K562 treated with DMSO at 1 percent for 12 hours (cell line): Measurements from ENCODE around the gene TRAPPC12. TPM values are rescaled to one million over a fixed set of nuclear protein-coding genes. Genes with fewer than 3 reads are reported as not detected.

Source experiments
- total RNA-seq: library from RNA; unstranded; fragments of 300-600 nt; gene quantifications from 2 replicates; pipeline ENCODE4 v1.2.3, GENCODE V29; 2022; ENCODE audit not compliant: insufficient read depth

Gene TRAPPC12
- 62.2 and 71.1 TPM in 2 replicates for total RNA-seq

GRCh38 chr2:3379647-3380534 lies at the start of gene TRAPPC12:
TRAPPC12 (plus strand) TSS chr2:3379694; CDS start chr2:3387624, 7,930 bp downstream.

DNA sequence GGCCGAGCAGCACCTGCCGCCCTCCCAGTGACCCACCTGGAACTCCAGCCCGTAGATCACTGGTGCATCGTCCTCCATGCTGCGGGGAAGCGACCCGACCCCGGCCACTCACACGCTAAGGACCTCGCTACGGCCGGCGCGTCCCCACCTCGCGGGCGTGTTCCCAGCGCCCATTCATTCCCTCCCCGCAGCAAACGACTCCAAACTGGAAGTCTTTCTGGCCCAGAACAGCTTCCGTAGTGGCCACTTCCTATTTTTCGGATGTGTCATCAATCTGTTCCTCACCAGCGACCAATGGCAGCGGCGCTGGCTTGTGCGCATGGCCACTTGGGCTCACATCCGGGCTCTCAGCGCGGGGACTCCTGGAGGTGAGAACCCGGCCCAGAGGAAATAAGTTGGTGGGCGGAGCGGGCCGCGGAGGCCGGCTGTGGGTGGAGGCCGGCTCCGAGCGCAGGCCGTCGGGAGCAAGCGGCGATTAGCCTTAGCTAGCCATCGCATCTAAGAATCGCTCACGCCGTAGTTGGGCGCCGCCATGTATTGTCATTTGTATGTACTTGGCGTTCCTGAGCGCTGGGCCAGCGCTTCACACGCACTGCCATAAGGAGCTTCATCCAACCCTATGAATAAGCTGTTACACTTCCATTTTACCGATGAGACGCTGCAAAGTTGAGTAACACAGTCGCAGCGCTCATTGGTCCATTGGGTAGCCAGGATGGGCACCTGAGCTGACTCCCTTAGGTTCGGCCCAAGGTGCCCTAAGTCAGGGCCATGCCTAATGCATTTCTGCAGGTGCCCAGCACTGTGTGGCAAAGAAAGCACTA lies 1.7 kb upstream of the TRAPPC12 start, which contains the start of gene EIPR1:
EIPR1 (minus strand) TSS at position 207 of the 821 bp plus-strand sequence; CDS start at position 78, 129 bp downstream.

DNA sequence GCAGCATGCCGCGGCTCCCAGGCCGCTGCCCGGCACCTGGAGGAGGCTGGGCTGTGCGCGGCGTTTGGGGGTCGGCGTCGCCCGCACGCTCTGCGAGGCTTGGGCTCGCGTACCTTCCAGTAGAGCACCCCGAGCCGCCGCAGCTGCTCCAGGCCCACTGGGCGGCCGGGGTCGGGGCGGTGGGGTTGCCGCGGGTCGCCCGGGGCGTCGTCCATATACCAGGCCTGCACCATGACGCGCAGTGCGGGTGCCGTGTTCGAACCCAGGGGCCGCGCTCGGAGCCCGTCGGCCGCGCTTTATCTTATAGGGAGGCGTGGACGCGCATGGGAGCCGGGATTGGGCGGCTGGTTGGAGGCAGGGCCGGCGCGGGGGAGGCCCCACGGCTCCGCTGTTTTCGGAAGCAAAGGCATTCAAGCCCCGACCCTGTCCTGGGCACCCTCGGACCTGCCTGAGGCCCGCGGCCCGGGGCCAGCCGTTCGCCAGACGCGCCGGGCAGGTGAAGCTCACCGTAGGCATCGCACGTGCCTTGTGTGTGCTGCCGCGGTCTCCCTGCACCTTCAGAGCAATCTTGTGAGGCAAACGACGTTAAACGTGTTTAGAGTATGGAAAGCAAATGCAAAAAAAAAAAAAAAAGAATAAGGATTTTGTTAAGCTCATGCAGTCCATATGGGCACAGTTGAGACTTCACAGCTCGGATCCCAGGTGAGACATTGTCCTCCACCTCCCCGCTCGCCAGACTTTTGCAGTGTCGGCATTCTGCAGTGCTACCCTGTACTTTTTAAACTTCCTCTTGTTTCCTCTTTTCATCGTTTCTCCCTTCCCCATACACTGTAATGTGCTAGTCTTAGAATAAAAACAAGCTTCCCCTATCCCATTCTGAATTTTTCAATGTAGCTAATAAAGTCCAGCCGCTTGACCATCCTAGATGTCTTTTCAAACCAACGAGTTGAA lies 140.0 kb downstream of the TRAPPC12 start, which contains the start of gene ADI1:
ADI1 (minus strand) TSS at position 277 of the 951 bp plus-strand sequence; CDS start at position 233, 44 bp downstream.

Other genes starting within 250 kb of the TRAPPC12 start
- 20.4 and 23.9 TPM in 2 replicates for gene EIPR1, start 1.9 kb upstream of the TRAPPC12 start, total RNA-seq
- gene ADI1, start 139.8 kb downstream of the TRAPPC12 start, total RNA-seq: 57.3 and 63.1 TPM in 2 replicates
- gene RNASEH1, start 178.6 kb downstream of the TRAPPC12 start, total RNA-seq: 9.3 and 18.2 TPM in 2 replicates
- gene RPS7, start 195.6 kb downstream of the TRAPPC12 start, total RNA-seq: 2,715 and 3,490 TPM in 2 replicates
- 7.1 and 7.6 TPM in 2 replicates for gene COLEC11, start 215.4 kb downstream of the TRAPPC12 start, total RNA-seq